NCI-H2196 (cell line): ENCODE data around the gene D2HGDH.
"Not testable (repeated sequence)": the region's sequence is repeated elsewhere in the genome, so short reads cannot be mapped to it uniquely, and the experiment has no call there.

Experiments
- DNase-seq: peaks from one replicate; lab custom pipeline; 2025; ENCODE audit not compliant: unreplicated experiment; lab: John Stamatoyannopoulos, UW

D2HGDH gene

GRCh38 chr2:241806217-241806616 lies 71.8 kb downstream of the D2HGDH start:
- not testable (repeated sequence) for DNase-seq

GRCh38 chr2:241808051-241808720 lies 73.8 kb downstream of the D2HGDH start:
- DNase-seq = no peak

- DNase-seq = no peak
Observed at GRCh38 chr2:241808721-241809382, 74.4 kb downstream of the D2HGDH start, which contains the start of gene NEU4. Gene NEU4, plus strand, starts transcription at chr2:241809193. Its CDS starts 5,292 bp downstream, at chr2:241814485.

- no peak for DNase-seq
Observed at GRCh38 chr2:241809383-241810306, 75.2 kb downstream of the D2HGDH start.

GRCh38 chr2:241810307-241811200 lies 76.1 kb downstream of the D2HGDH start:
- no peak for DNase-seq

- no peak for DNase-seq
Observed at GRCh38 chr2:241811201-241811951, 76.9 kb downstream of the D2HGDH start.

- no peak for DNase-seq
Observed at GRCh38 chr2:241811952-241812729, 77.7 kb downstream of the D2HGDH start.

- no peak for DNase-seq
Observed at GRCh38 chr2:241812730-241813643, 78.6 kb downstream of the D2HGDH start.

- DNase-seq = no peak
Observed at GRCh38 chr2:241813644-241814392, 79.4 kb downstream of the D2HGDH start.

GRCh38 chr2:241814393-241814642 lies 79.9 kb downstream of the D2HGDH start:
- no peak for DNase-seq

GRCh38 chr2:241814643-241815476 lies 80.4 kb downstream of the D2HGDH start:
- DNase-seq = no peak

- no peak for DNase-seq
Observed at GRCh38 chr2:241815477-241816430, 81.3 kb downstream of the D2HGDH start.

GRCh38 chr2:241816431-241817121 lies 82.1 kb downstream of the D2HGDH start:
- DNase-seq = no peak

- DNase-seq = no peak
Observed at GRCh38 chr2:241817126-241817820, 82.8 kb downstream of the D2HGDH start.
